Ishikawa (cell line): Measurements from ENCODE around the gene C1orf56.

Experiments
- CEBPB ChIP-seq: IDR thresholded peaks from 2 replicates; pipeline ENCODE4 v1.6.1; 2012
- EP300 ChIP-seq: IDR thresholded peaks from 2 replicates; pipeline ENCODE4 v1.6.1; 2012; ENCODE audit warnings: borderline replicate concordance
- MAX ChIP-seq: IDR thresholded peaks from 2 replicates; pipeline ENCODE4 v1.6.1; 2012
- RAD21 ChIP-seq: IDR thresholded peaks from 2 replicates; pipeline ENCODE4 v1.6.1; 2012; ENCODE audit warnings: low read depth
- TAF1 ChIP-seq: IDR thresholded peaks from 2 replicates; pipeline ENCODE4 v1.6.1; 2012; ENCODE audit warnings: low read depth, mild to moderate bottlenecking
- YY1 ChIP-seq: IDR thresholded peaks from 2 replicates; pipeline ENCODE4 v1.6.1; 2012; ENCODE audit warnings: low read depth
- TF ChIP-seq, protein P1 (sequence below): IDR thresholded peaks from 2 replicates; pipeline ENCODE4 v1.6.1; 2012

DNA sequence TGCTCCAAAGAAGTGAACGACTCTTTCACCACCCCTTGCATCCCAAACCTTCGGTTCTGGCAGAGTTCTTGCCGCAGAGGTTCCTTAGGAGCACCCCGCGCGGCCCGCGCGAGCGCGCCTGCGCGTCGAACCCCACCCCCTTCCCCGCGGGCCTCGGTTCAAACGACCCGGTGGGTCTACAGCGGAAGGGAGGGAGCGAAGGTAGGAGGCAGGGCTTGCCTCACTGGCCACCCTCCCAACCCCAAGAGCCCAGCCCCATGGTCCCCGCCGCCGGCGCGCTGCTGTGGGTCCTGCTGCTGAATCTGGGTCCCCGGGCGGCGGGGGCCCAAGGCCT, at the start of gene C1orf56:
- TF ChIP-seq RAD21 (no peak), TAF1 (no peak), MAX (no peak), CEBPB (no peak), EP300 (no peak), YY1 (no peak)
- TF ChIP-seq, protein P1, sequence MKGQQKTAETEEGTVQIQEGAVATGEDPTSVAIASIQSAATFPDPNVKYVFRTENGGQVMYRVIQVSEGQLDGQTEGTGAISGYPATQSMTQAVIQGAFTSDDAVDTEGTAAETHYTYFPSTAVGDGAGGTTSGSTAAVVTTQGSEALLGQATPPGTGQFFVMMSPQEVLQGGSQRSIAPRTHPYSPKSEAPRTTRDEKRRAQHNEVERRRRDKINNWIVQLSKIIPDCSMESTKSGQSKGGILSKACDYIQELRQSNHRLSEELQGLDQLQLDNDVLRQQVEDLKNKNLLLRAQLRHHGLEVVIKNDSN: no peak
